PC-3 (cell line): ENCODE measurements around the gene GABBR1.

ENCODE experiments used
- CTCF ChIP-seq: fragments of 300-600 bp; sonication (generic); conservative IDR thresholded peaks from 2 replicates; pipeline ENCODE4 v1.5.1; 2017; ENCODE audit warnings: antibody characterized with exemption, low read depth, mild to moderate bottlenecking, low read length
- EZH2 ChIP-seq: fragments of 300-600 bp; sonication (generic); IDR thresholded peaks from one replicate; pipeline ENCODE4 v1.6.1; 2017; ENCODE audit warnings: antibody characterized with exemption, mild to moderate bottlenecking, low read length; ENCODE audit not compliant: unreplicated experiment
- EZH2phosphoT487 ChIP-seq: fragments of 300-600 bp; sonication (generic); IDR thresholded peaks from 2 replicates; pipeline ENCODE4 v1.6.1; 2018; ENCODE audit warnings: mild to moderate bottlenecking, antibody characterized with exemption, low read length, borderline replicate concordance

DNA sequence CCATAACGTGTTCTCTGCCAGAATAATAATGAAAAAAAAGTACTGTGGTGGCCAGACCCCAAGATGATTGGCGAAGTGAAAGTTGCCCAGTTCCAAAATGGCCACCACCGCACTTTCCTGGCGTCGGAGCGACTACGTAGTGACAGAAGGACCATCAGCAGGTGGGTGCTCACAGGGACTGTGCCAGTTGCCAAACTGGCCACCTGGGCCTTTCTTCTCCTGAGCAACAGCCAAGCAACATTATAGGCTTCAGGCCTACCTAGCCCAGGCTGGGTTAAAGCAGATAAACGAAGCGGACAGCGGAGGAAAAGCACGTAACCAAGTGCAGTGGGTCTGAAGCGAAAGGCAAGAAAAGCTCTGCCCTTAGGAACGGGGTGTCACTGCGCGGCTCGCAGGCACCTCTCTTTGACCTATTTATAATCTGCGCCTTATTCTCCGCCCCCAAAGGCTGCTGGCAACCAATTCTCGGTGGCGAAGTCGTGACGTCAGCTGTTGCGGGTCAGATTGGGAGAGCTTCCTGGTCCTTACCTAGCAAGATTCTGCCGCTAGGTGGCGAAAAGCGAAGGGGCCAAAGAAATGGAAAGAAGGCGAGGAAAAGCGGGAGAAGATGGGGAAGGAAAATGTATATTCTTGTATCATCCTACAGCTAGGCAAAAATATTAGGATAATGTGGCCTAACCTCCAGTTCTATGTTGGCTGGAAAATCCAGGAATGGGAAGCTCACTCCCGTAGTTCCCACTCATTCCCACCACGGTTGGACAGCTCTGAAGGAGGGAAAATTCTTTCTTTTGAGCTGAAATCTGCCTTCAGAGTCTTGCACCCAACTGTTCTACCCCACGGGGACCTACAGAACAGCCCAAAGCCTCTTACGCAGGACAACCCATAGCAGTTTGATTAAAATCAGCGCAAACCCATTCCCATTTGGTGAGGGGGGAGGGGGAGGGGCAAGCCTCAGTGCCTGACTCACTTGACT lies 17.0 kb upstream of the GABBR1 start:
- TF ChIP-seq CTCF, result peak; percentile 90
- no peak for TF ChIP-seq EZH2
- no peak for TF ChIP-seq EZH2phosphoT487
